Muscle of leg (tissue), 11 donors: Measurements from ENCODE around the gene SLC35B4. TPM values are rescaled to one million over a fixed set of nuclear protein-coding genes. Genes with fewer than 3 reads are reported as not detected.

Source experiments
- DNase-seq: peaks from one replicate; pipeline ENCODE4 v3.0.0; 2013
- H3K27ac ChIP-seq: one replicate; pipeline ENCODE4 v1.5.1; 2013; ENCODE audit warnings: mild to moderate bottlenecking, low read length, control low read depth
- H3K27me3 ChIP-seq: one replicate; pipeline ENCODE4 v1.6.1; 2013; ENCODE audit warnings: low read length; ENCODE audit not compliant: control insufficient read depth, insufficient read depth
- H3K36me3 ChIP-seq: one replicate; pipeline ENCODE4 v1.6.1; 2013; ENCODE audit warnings: low read length; ENCODE audit not compliant: control insufficient read depth, insufficient read depth
- H3K4me1 ChIP-seq: one replicate; pipeline ENCODE4 v1.6.1; 2013; ENCODE audit warnings: low read length; ENCODE audit not compliant: control insufficient read depth, insufficient read depth
- H3K4me3 ChIP-seq: one replicate; pipeline ENCODE4 v1.5.1; 2013; ENCODE audit warnings: low read length, control low read depth
- H3K9me3 ChIP-seq: replicated peaks from 2 replicates; pipeline ENCODE4 v1.6.1; 2013; ENCODE audit warnings: low read depth, low read length; ENCODE audit not compliant: control insufficient read depth
- WGBS: methylation state at CpG from one replicate; pipeline ENCODE4 v1.1.5; 2013; ENCODE audit warnings: missing lambda C conversion rate; ENCODE audit not compliant: insufficient coverage; 5-methylcytosine and 5-hydroxymethylcytosine counted together
- polyA plus RNA-seq, 8 donors: library from polyadenylated mRNA; unstranded; fragments of 120-200 nt; gene quantifications; one replicate each; pipeline versions ENCODE4 v1.2.1 to v1.2.3, GENCODE V29; 2013; ENCODE audit warnings: inconsistent platforms in 1 of 8, low replicate concordance in 1 of 8; ENCODE audit not compliant: insufficient read length in 8 of 8, insufficient read depth in 1 of 8
- total RNA-seq: library from RNA; stranded (reverse); fragments of 120-200 nt; gene quantifications from one replicate; pipeline ENCODE4 v1.2.4, GENCODE V29; 2013

Gene SLC35B4
- total and polyA plus RNA-seq, 9 donors: 8.2 to 12.0 (median 10.1) TPM

GRCh38 chr7:134334408-134334807 is 17.7 kb upstream of the SLC35B4 start:
- WGBS: 100% methylated on average over 1 of the region's 4 CpGs
- Histone ChIP-seq H3K9me3 (no peaks in the 10 kb centered on the region), H3K36me3 (no peaks in the 10 kb centered on the region), H3K4me3 (no peak overlapping the region), H3K27me3 (no peaks in the 10 kb centered on the region), H3K27ac (no peak overlapping the region), H3K4me1 (no peaks in the 10 kb centered on the region)
- no peak for DNase-seq

- H3K4me3 ChIP-seq: no peak overlapping the region
- H3K27me3 ChIP-seq: no peaks in the 10 kb centered on the region
- no peak for DNase-seq
- no peaks in the 10 kb centered on the region for H3K36me3 ChIP-seq
- 95% methylated on average over 5 of the region's 13 CpGs for WGBS
- H3K4me1 ChIP-seq: no peaks in the 10 kb centered on the region
- no peaks in the 10 kb centered on the region for H3K9me3 ChIP-seq
- no peak overlapping the region for H3K27ac ChIP-seq
Observed at GRCh38 chr7:134333943-134334342, 17.2 kb upstream of the SLC35B4 start.

GRCh38 chr7:134332892-134333291 is 16.2 kb upstream of the SLC35B4 start:
- Histone ChIP-seq H3K27me3 (no peaks in the 10 kb centered on the region), H3K27ac (no peak overlapping the region), H3K36me3 (no peaks in the 10 kb centered on the region), H3K4me3 (no peak overlapping the region), H3K4me1 (no peaks in the 10 kb centered on the region), H3K9me3 (no peaks in the 10 kb centered on the region)
- DNase-seq: no peak
- no CpG with 5 or more reads among the region's 1 CpG for WGBS

GRCh38 chr7:134331393-134331792 is 14.7 kb upstream of the SLC35B4 start:
- Histone ChIP-seq H3K4me3 (no peak overlapping the region), H3K27ac (no peak overlapping the region), H3K27me3 (no peaks in the 10 kb centered on the region), H3K36me3 (no peaks in the 10 kb centered on the region), H3K4me1 (no peaks in the 10 kb centered on the region), H3K9me3 (no peaks in the 10 kb centered on the region)
- no peak for DNase-seq
- 95% methylated on average over 7 of the region's 7 CpGs for WGBS

- Histone ChIP-seq H3K4me1 (no peaks in the 10 kb centered on the region), H3K27me3 (no peaks in the 10 kb centered on the region), H3K9me3 (no peaks in the 10 kb centered on the region), H3K36me3 (no peaks in the 10 kb centered on the region), H3K4me3 (no peak overlapping the region), H3K27ac (no peak overlapping the region)
- WGBS: 63% methylated on average over 1 of the region's 4 CpGs
- no peak for DNase-seq
Observed at GRCh38 chr7:134330974-134331373, 14.2 kb upstream of the SLC35B4 start.

- no CpG with 5 or more reads among the region's 4 CpGs for WGBS
- Histone ChIP-seq H3K27ac (no peak overlapping the region), H3K4me3 (no peak overlapping the region), H3K4me1 (no peaks in the 10 kb centered on the region), H3K36me3 (no peaks in the 10 kb centered on the region), H3K9me3 (no peaks in the 10 kb centered on the region), H3K27me3 (no peaks in the 10 kb centered on the region)
- DNase-seq: no peak
Observed at GRCh38 chr7:134329614-134330346, 13.1 kb upstream of the SLC35B4 start.

GRCh38 chr7:134328900-134329299 is 12.2 kb upstream of the SLC35B4 start:
- 55% methylated on average over 2 of the region's 2 CpGs for WGBS
- H3K4me3 ChIP-seq: no peak overlapping the region
- no peaks in the 10 kb centered on the region for H3K4me1 ChIP-seq
- H3K27me3 ChIP-seq: no peaks in the 10 kb centered on the region
- H3K27ac ChIP-seq: no peak overlapping the region
- no peak for DNase-seq
- no peaks in the 10 kb centered on the region for H3K36me3 ChIP-seq
- H3K9me3 ChIP-seq: no peaks in the 10 kb centered on the region

- Histone ChIP-seq H3K4me1 (no peaks in the 10 kb centered on the region), H3K4me3 (no peak overlapping the region), H3K36me3 (no peaks in the 10 kb centered on the region), H3K27ac (no peak overlapping the region), H3K27me3 (no peaks in the 10 kb centered on the region), H3K9me3 (no peaks in the 10 kb centered on the region)
- peak; percentile 9 for DNase-seq
- 40% methylated on average over 4 of the region's 7 CpGs for WGBS
Observed at GRCh38 chr7:134327896-134328295, 11.2 kb upstream of the SLC35B4 start.

GRCh38 chr7:134324107-134324506 is 7.4 kb upstream of the SLC35B4 start:
- Histone ChIP-seq H3K4me1 (no peaks in the 10 kb centered on the region), H3K4me3 (no peak overlapping the region), H3K9me3 (no peaks in the 10 kb centered on the region), H3K27me3 (peaks cover 4% of the 10 kb centered on the region), H3K27ac (no peak overlapping the region), H3K36me3 (no peaks in the 10 kb centered on the region)
- no peak for DNase-seq
- no CpG with 5 or more reads among the region's 2 CpGs for WGBS

GRCh38 chr7:134320201-134320600 is 3.5 kb upstream of the SLC35B4 start:
- H3K4me1 ChIP-seq: peaks cover 10% of the 10 kb centered on the region
- H3K27ac ChIP-seq: no peak overlapping the region
- DNase-seq: no peak
- H3K36me3 ChIP-seq: no peaks in the 10 kb centered on the region
- WGBS: 83% methylated on average over 2 of the region's 5 CpGs
- no peaks in the 10 kb centered on the region for H3K9me3 ChIP-seq
- H3K4me3 ChIP-seq: no peak overlapping the region
- peaks cover 4% of the 10 kb centered on the region for H3K27me3 ChIP-seq

- Histone ChIP-seq H3K4me1 (peaks cover 10% of the 10 kb centered on the region), H3K4me3 (no peak overlapping the region), H3K36me3 (no peaks in the 10 kb centered on the region), H3K9me3 (no peaks in the 10 kb centered on the region), H3K27me3 (peaks cover 4% of the 10 kb centered on the region), H3K27ac (no peak overlapping the region)
- no peak for DNase-seq
Observed at GRCh38 chr7:134318443-134318842, 1.7 kb upstream of the SLC35B4 start.
